Measurements from ENCODE around the gene SLC7A5.
"Not testable (repeated sequence)": the region's sequence is repeated elsewhere in the genome, so short reads cannot be mapped to it uniquely, and the experiment has no call there.

GRCh38 chr16:87905521-87905920, 36.2 kb upstream of the SLC7A5 start:
- TF ChIP-seq SKIL (CRISPR knock-in tag; IDR thresholded peaks at IDR 0.05; ENCODE audit: borderline replicate concordance); SUZ12 (IDR thresholded peaks at IDR 0.05; ENCODE audit: low read depth, low read length); WIZ (CRISPR knock-in tag; IDR thresholded peaks at IDR 0.05); ZNF530 (CRISPR knock-in tag; IDR thresholded peaks at IDR 0.05; ENCODE audit: low read depth); CTCF (CRISPR knock-in tag; IDR thresholded peaks at IDR 0.05); KLF16 (CRISPR knock-in tag; IDR thresholded peaks at IDR 0.05); ZNF350 (CRISPR knock-in tag; IDR thresholded peaks at IDR 0.05; ENCODE audit: borderline replicate concordance, low read depth); SP1 (IDR thresholded peaks at IDR 0.05); SP1 (CRISPR knock-in tag; IDR thresholded peaks at IDR 0.05): not testable (repeated sequence)
